Dedifferentiated amniotic fluid mesenchymal stem cell (primary cell): Measurements from ENCODE around the gene FHIT.

Source experiments
- DNase-seq: peaks from one replicate; pipeline ENCODE4 v3.0.0-alpha.2; 2016; ENCODE audit errors: extremely low spot score

The FHIT gene

GRCh38 chr3:60053526-60054265, 1197.6 kb downstream of the FHIT start:
- DNase-seq: no peak

GRCh38 chr3:60048447-60048848, 1202.8 kb downstream of the FHIT start:
- DNase-seq: no peak

GRCh38 chr3:60047426-60048200, 1203.6 kb downstream of the FHIT start:
- DNase-seq: no peak

- no peak for DNase-seq
These were observed 1205.0 kb downstream of the FHIT start for GRCh38 chr3:60046210-60046609.

- no peak for DNase-seq
These were observed 1205.6 kb downstream of the FHIT start for GRCh38 chr3:60045686-60046085.

GRCh38 chr3:60036803-60037202, 1214.4 kb downstream of the FHIT start:
- DNase-seq: no peak

GRCh38 chr3:60033901-60034453, 1217.3 kb downstream of the FHIT start:
- no peak for DNase-seq

GRCh38 chr3:60030982-60031381, 1220.3 kb downstream of the FHIT start:
- no peak for DNase-seq

GRCh38 chr3:60028233-60028632, 1223.0 kb downstream of the FHIT start:
- no peak for DNase-seq

GRCh38 chr3:60027335-60027734, 1223.9 kb downstream of the FHIT start:
- no peak for DNase-seq

- no peak for DNase-seq
These were observed 1225.9 kb downstream of the FHIT start for GRCh38 chr3:60025096-60026050.

GRCh38 chr3:60024400-60024799, 1226.9 kb downstream of the FHIT start:
- DNase-seq: no peak

- DNase-seq: no peak
These were observed 1228.1 kb downstream of the FHIT start for GRCh38 chr3:60023189-60023588.

- no peak for DNase-seq
These were observed 1233.6 kb downstream of the FHIT start for GRCh38 chr3:60017631-60018030.

GRCh38 chr3:60015032-60015705, 1236.1 kb downstream of the FHIT start:
- DNase-seq: no peak

- DNase-seq: no peak
These were observed 1238.0 kb downstream of the FHIT start for GRCh38 chr3:60013241-60013640.

- DNase-seq: no peak
These were observed 1240.0 kb downstream of the FHIT start for GRCh38 chr3:60011218-60011617.

GRCh38 chr3:60010781-60011180, 1240.5 kb downstream of the FHIT start:
- no peak for DNase-seq

- DNase-seq: no peak
These were observed 1241.2 kb downstream of the FHIT start for GRCh38 chr3:60009931-60010478.

GRCh38 chr3:60001369-60001768, 1249.9 kb downstream of the FHIT start:
- DNase-seq: no peak
